Measurements from ENCODE around the gene SMYD2. TPM values are rescaled to one million over a fixed set of nuclear protein-coding genes. Genes with fewer than 3 reads are reported as not detected.

SMYD2 gene
- total and polyA plus RNA-seq, 2 donors (not counting 1 experiment from before 2014, with no cell fraction given): 23.3 to 39.2 TPM

DNA sequence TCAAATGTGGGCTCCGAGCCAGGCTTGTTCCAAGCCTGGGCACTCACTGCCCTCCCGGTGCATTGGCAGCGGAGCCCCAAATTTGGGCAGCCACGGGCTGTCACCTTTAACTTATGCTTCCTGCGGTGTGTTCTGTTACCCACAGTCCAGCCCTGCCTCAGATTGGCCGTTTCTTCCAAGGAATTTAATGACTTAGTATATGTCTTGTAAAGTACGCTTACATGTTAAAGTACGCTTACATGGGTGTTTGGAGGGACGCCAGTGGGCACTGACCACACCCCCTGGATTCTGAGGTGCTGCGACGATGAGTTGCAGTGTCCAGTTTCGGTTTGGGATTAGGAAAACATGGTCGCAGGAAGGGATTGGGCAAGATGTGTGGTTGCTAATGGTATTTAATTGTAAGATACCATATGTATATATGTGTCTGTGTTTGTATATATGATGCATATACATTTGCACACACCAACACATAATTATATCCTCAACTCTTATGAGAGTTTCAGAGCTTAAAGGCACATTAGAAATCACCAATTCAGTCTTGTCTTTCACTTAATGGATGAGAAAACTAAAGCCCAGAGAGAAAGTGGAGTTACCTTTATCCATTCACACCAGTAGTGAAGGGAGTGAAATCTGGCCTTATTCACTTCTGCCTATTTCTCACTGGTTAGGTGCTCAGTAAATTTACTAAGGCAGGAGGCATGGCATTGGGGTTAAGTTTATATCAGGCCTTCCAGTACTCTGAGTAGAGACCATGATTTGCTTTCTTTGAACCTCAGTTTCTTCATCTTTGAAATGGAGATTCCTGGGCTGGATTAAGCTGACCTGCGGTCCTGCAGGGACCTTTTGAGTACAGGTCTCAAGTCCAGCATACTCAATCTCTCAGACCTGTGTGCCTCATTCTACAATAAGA, 1.0 kb downstream of the SMYD2 start:
- peak; percentile 67 to 70 for DNase-seq (ENCODE audit: low read depth in 2 of 2)
- TF ChIP-seq, protein P1, sequence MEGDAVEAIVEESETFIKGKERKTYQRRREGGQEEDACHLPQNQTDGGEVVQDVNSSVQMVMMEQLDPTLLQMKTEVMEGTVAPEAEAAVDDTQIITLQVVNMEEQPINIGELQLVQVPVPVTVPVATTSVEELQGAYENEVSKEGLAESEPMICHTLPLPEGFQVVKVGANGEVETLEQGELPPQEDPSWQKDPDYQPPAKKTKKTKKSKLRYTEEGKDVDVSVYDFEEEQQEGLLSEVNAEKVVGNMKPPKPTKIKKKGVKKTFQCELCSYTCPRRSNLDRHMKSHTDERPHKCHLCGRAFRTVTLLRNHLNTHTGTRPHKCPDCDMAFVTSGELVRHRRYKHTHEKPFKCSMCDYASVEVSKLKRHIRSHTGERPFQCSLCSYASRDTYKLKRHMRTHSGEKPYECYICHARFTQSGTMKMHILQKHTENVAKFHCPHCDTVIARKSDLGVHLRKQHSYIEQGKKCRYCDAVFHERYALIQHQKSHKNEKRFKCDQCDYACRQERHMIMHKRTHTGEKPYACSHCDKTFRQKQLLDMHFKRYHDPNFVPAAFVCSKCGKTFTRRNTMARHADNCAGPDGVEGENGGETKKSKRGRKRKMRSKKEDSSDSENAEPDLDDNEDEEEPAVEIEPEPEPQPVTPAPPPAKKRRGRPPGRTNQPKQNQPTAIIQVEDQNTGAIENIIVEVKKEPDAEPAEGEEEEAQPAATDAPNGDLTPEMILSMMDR (conservative IDR thresholded peaks at IDR 0.05 in 1 of 2, IDR thresholded peaks at IDR 0.05 in 1 of 2; ENCODE audit: low read depth in 1 of 2, low read length in 2 of 2): no peak
- TF ChIP-seq EZH2 (IDR thresholded peaks at IDR 0.05; ENCODE audit: low read length, missing control alignments): no peak

DNA sequence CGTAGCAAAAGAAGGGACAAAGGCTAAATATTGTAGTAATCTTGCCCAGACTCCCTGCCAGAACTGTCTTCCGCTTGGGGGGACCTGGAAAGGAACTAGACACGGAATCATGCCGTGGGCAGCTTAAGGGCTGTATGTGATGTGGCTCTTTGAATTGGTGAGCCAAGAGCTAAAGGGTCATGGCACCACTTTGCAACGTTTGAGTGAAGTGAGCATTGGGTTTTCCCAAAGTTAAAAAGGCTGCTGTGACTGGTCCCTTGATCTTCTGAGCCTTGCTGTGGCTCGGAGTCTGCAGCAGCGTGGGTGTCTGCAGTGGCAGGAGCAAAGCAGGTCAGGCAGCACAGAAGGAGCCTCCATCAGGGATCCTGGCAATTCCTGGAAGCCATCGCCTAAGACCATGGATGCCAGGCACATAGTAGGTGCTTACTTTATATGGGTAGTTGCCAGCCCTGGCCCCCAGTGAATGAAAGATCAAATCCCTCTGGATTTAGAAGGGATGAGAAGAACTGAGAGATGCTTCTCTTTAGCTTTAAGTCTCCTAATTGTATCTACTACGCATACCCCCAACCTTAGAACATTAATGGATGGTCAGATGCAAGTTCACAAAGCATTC, 1.8 kb downstream of the SMYD2 start:
- Histone ChIP-seq H3K4me3 (replicated peaks in 1 of 4; ENCODE audit: control extremely low read depth in 1 of 4, insufficient read depth in 1 of 4, low read depth in 3 of 4, low read length in 4 of 4) (peak overlapping the region in 1 of 4 experiments; percentile 65), H3K79me2 (ENCODE audit: control insufficient read depth, insufficient read depth, low read length) (no peaks in the 10 kb centered on the region), H3K27ac (ENCODE audit: insufficient read depth, low read length) (no peak overlapping the region), H3K4me2 (ENCODE audit: extremely low read depth, insufficient read depth, low read length) (peak overlapping the region; percentile 72), H3K4me1 (ENCODE audit: control insufficient read depth, extremely low read depth, insufficient read depth, low read length) (peaks cover 2% of the 10 kb centered on the region), H2AFZ (ENCODE audit: low read length) (no peak overlapping the region), H3K9me3 (ENCODE audit: control insufficient read depth, insufficient read depth, low read depth, low read length) (no peaks in the 10 kb centered on the region), H3K9ac (ENCODE audit: insufficient read depth, low read length) (no peak overlapping the region), H3K36me3 (ENCODE audit: control insufficient read depth, insufficient read depth, low read length) (no peaks in the 10 kb centered on the region), H4K20me1 (ENCODE audit: control insufficient read depth, extremely low read depth, insufficient read depth, low read length) (no peaks in the 10 kb centered on the region), H3K27me3 (ENCODE audit: control insufficient read depth, insufficient read depth, low read length) (no peaks in the 10 kb centered on the region)
- no peak for TF ChIP-seq EZH2 (IDR thresholded peaks at IDR 0.05; ENCODE audit: low read length, missing control alignments)
- TF ChIP-seq, protein P1 (conservative IDR thresholded peaks at IDR 0.05 in 1 of 2, IDR thresholded peaks at IDR 0.05 in 1 of 2; ENCODE audit: low read depth in 1 of 2, low read length in 2 of 2): no peak
- no peak for DNase-seq (ENCODE audit: low read depth in 2 of 2)

More for the DNA sequence above, 1.0 kb downstream of the SMYD2 start:
- Histone ChIP-seq H3K27ac (ENCODE audit: insufficient read depth, low read length) (peak overlapping the region; percentile 36), H2AFZ (ENCODE audit: low read length) (peak overlapping the region; percentile 37), H3K27me3 (ENCODE audit: control insufficient read depth, insufficient read depth, low read length) (no peaks in the 10 kb centered on the region), H3K4me3 (replicated peaks in 1 of 4; ENCODE audit: control extremely low read depth in 1 of 4, insufficient read depth in 1 of 4, low read depth in 3 of 4, low read length in 4 of 4) (peak overlapping the region; percentile 55 to 94 (median 78)), H3K9me3 (ENCODE audit: control insufficient read depth, insufficient read depth, low read depth, low read length) (no peaks in the 10 kb centered on the region), H3K4me2 (ENCODE audit: extremely low read depth, insufficient read depth, low read length) (peak overlapping the region; percentile 72), H4K20me1 (ENCODE audit: control insufficient read depth, extremely low read depth, insufficient read depth, low read length) (no peaks in the 10 kb centered on the region), H3K9ac (ENCODE audit: insufficient read depth, low read length) (peak overlapping the region; percentile 51), H3K4me1 (ENCODE audit: control insufficient read depth, extremely low read depth, insufficient read depth, low read length) (peaks cover 2% of the 10 kb centered on the region), H3K79me2 (ENCODE audit: control insufficient read depth, insufficient read depth, low read length) (no peaks in the 10 kb centered on the region), H3K36me3 (ENCODE audit: control insufficient read depth, insufficient read depth, low read length) (no peaks in the 10 kb centered on the region)
